ENCODE measurements around the gene SLC20A1.

Gene SLC20A1

DNA sequence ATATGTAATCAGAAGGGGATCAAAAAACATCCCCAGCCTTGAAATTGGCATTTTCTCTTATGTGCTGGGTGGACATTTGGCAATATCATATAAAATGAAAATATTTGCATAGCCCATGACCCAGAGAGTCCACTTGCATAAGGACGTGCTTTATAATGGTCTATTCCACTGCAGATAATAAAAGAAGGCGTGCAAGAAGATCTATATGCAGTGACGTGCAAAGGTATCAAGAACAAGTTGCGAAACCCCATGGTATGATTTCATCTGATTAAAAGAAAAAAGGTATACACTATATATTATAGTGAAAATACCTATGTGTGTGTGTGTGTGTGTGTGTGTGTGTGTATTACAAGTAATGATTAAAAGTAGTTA, 8.5 kb upstream of the SLC20A1 start:
- Histone ChIP-seq H3K79me2 (ENCODE audit: insufficient read depth, low read length) (no peaks in the 10 kb centered on the region), H3K4me2 (ENCODE audit: low read length) (no peak overlapping the region), H3K36me3 (ENCODE audit: insufficient read depth, low read length) (no peaks in the 10 kb centered on the region), H3K4me3 (ENCODE audit: low read depth, low read length, poor library complexity, severe bottlenecking) (no peak overlapping the region), H3K9me2 (ENCODE audit: low read depth, low read length) (no peaks in the 10 kb centered on the region), H3K9ac (ENCODE audit: low read length) (no peak overlapping the region), H3K27ac (ENCODE audit: low read depth, low read length, poor library complexity, severe bottlenecking) (no peak overlapping the region), H3K4me1 (ENCODE audit: insufficient read depth, low read length, severe bottlenecking) (no peaks in the 10 kb centered on the region), H3F3A (ENCODE audit: insufficient read depth, low read length) (no peaks in the 10 kb centered on the region), H3K27me3 (ENCODE audit: insufficient read depth, low read length) (no peaks in the 10 kb centered on the region), H2AFZ (ENCODE audit: low read length) (no peak overlapping the region), H3K9me3 (ENCODE audit: low read length) (no peaks in the 10 kb centered on the region), H4K20me1 (ENCODE audit: insufficient read depth, low read length) (no peaks in the 10 kb centered on the region)
- TF ChIP-seq EZH2 (IDR thresholded peaks at IDR 0.05; ENCODE audit: borderline replicate concordance, low read length), result no peak
- TF ChIP-seq, protein P1, sequence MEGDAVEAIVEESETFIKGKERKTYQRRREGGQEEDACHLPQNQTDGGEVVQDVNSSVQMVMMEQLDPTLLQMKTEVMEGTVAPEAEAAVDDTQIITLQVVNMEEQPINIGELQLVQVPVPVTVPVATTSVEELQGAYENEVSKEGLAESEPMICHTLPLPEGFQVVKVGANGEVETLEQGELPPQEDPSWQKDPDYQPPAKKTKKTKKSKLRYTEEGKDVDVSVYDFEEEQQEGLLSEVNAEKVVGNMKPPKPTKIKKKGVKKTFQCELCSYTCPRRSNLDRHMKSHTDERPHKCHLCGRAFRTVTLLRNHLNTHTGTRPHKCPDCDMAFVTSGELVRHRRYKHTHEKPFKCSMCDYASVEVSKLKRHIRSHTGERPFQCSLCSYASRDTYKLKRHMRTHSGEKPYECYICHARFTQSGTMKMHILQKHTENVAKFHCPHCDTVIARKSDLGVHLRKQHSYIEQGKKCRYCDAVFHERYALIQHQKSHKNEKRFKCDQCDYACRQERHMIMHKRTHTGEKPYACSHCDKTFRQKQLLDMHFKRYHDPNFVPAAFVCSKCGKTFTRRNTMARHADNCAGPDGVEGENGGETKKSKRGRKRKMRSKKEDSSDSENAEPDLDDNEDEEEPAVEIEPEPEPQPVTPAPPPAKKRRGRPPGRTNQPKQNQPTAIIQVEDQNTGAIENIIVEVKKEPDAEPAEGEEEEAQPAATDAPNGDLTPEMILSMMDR (IDR thresholded peaks at IDR 0.05; ENCODE audit: low read length), result no peak

DNA sequence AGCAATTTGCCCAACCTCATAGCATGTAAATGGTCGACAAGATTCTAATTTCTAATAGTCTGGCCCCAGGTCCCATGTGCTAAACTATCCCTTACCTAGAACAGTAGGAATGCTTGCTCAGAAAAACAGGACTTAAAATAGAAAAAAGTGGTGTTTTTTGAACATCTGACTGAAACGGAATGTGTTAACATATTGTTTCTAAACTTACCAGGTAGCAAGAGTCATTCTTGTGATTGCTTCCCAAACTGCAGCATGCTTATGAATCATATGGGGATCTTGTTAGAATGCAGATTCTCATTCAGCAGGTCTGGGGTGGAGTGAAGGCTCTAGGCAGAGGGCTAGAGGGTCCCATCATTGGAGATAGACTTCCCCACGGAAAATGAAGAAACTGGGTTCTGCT, 5.8 kb upstream of the SLC20A1 start:
- Histone ChIP-seq H3K36me3 (ENCODE audit: insufficient read depth, low read length) (no peaks in the 10 kb centered on the region), H3F3A (ENCODE audit: insufficient read depth, low read length) (no peaks in the 10 kb centered on the region), H3K27ac (ENCODE audit: low read depth, low read length, poor library complexity, severe bottlenecking) (no peak overlapping the region), H3K9me2 (ENCODE audit: low read depth, low read length) (no peaks in the 10 kb centered on the region), H3K27me3 (ENCODE audit: insufficient read depth, low read length) (no peaks in the 10 kb centered on the region), H2AFZ (ENCODE audit: low read length) (no peak overlapping the region), H4K20me1 (ENCODE audit: insufficient read depth, low read length) (no peaks in the 10 kb centered on the region), H3K4me3 (ENCODE audit: low read depth, low read length, poor library complexity, severe bottlenecking) (no peak overlapping the region), H3K9ac (ENCODE audit: low read length) (no peak overlapping the region), H3K79me2 (ENCODE audit: insufficient read depth, low read length) (no peaks in the 10 kb centered on the region), H3K4me2 (ENCODE audit: low read length) (no peak overlapping the region), H3K9me3 (ENCODE audit: low read length) (no peaks in the 10 kb centered on the region), H3K4me1 (ENCODE audit: insufficient read depth, low read length, severe bottlenecking) (peaks cover 10% of the 10 kb centered on the region)
- TF ChIP-seq, protein P1 (IDR thresholded peaks at IDR 0.05; ENCODE audit: low read length), result no peak

DNA sequence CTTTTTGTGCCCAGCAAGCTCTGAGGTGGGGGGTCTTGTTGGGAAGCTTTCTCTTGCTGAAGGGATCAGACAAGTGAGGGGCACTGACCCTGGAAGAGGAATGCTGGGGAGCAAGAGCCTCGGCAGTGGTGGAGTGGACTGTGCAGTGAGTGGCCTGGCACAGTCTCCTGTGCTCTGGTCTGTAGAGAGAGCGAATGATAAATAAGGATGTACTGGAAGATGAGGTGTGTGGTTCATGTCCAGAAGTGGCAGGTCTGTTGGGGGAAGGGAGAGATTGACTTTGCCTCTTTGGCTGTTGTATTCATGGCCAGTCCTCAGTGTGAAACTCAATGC, 5.3 kb upstream of the SLC20A1 start:
- H3K4me3 ChIP-seq (ENCODE audit: low read depth, low read length, poor library complexity, severe bottlenecking), result no peak overlapping the region
- H3K27me3 ChIP-seq (ENCODE audit: insufficient read depth, low read length), result no peaks in the 10 kb centered on the region
- no peaks in the 10 kb centered on the region for H3F3A ChIP-seq (ENCODE audit: insufficient read depth, low read length)
- no peaks in the 10 kb centered on the region for H3K36me3 ChIP-seq (ENCODE audit: insufficient read depth, low read length)
- no peaks in the 10 kb centered on the region for H3K9me3 ChIP-seq (ENCODE audit: low read length)
- peaks cover 12% of the 10 kb centered on the region for H3K4me1 ChIP-seq (ENCODE audit: insufficient read depth, low read length, severe bottlenecking)
- H4K20me1 ChIP-seq (ENCODE audit: insufficient read depth, low read length), result no peaks in the 10 kb centered on the region
- H2AFZ ChIP-seq (ENCODE audit: low read length), result no peak overlapping the region
- H3K79me2 ChIP-seq (ENCODE audit: insufficient read depth, low read length), result no peaks in the 10 kb centered on the region
- H3K9me2 ChIP-seq (ENCODE audit: low read depth, low read length), result no peaks in the 10 kb centered on the region
- no peak overlapping the region for H3K27ac ChIP-seq (ENCODE audit: low read depth, low read length, poor library complexity, severe bottlenecking)
- TF ChIP-seq EZH2 (IDR thresholded peaks at IDR 0.05; ENCODE audit: borderline replicate concordance, low read length), result no peak
- TF ChIP-seq, protein P1 (IDR thresholded peaks at IDR 0.05; ENCODE audit: low read length), result no peak
- H3K4me2 ChIP-seq (ENCODE audit: low read length), result no peak overlapping the region
- no peak overlapping the region for H3K9ac ChIP-seq (ENCODE audit: low read length)

Data from OCI-LY1 (cell line).